ENCODE measurements around the gene NFKBIE. TPM values are rescaled to one million over a fixed set of nuclear protein-coding genes. Genes with fewer than 3 reads are reported as not detected.

Gene NFKBIE
- total RNA-seq, 1 experiment from 2014 or later = 7.6 TPM

GRCh38 chr6:44289726-44290260, 24.4 kb upstream of the NFKBIE start:
- no peak for TF ChIP-seq ZFX (IDR thresholded peaks at IDR 0.05)
- TF ChIP-seq TCF7L2 (IDR thresholded peaks at IDR 0.05; ENCODE audit: borderline replicate concordance, extremely low read depth, insufficient read depth, insufficient read length) = no peak
- no peak for TF ChIP-seq RAD21 (IDR thresholded peaks at IDR 0.05; ENCODE audit: low read depth)
- TF ChIP-seq EGR1 (IDR thresholded peaks at IDR 0.05; ENCODE audit: low read depth) = no peak
- no peak for TF ChIP-seq FOSL1 (IDR thresholded peaks at IDR 0.05; ENCODE audit: low read depth)
- no peak for TF ChIP-seq POLR2A (IDR thresholded peaks at IDR 0.05; ENCODE audit: borderline replicate concordance, extremely low read depth, insufficient read depth, insufficient read length)
- no peak for TF ChIP-seq ELF1 (IDR thresholded peaks at IDR 0.05; ENCODE audit: borderline replicate concordance, low read depth)
- TF ChIP-seq CEBPB (IDR thresholded peaks at IDR 0.05; ENCODE audit: low read depth) = no peak
- no peak for TF ChIP-seq MAX (IDR thresholded peaks at IDR 0.05)
- H3K79me2 ChIP-seq (ENCODE audit: insufficient read depth, low read length) = no peaks in the 10 kb centered on the region
- H4K20me1 ChIP-seq (ENCODE audit: insufficient read depth) = no peaks in the 10 kb centered on the region
- RAD21 ChIA-PET (ENCODE audit: low non-redundant PET in 1 of 2, low total read pairs in 2 of 2, uncharacterized antibody in 2 of 2, unreplicated experiment in 2 of 2) = no interaction called here
- no peak overlapping the region for H3K27ac ChIP-seq (ENCODE audit: low read depth, low read length)
- H3K4me1 ChIP-seq (ENCODE audit: control insufficient read depth in 1 of 2, insufficient read depth in 2 of 2, low read length in 2 of 2) = peaks cover 2 to 3% of the 10 kb centered on the region in 2 experiments; a peak in 3 of 4 replicates
- H2AFZ ChIP-seq (ENCODE audit: low read depth, low read length, poor library complexity, severe bottlenecking) = no peak overlapping the region
- no peak overlapping the region for H3K9ac ChIP-seq (ENCODE audit: low read length)
- CTCF ChIA-PET = no interaction called here
- ATAC-seq (no peak), DNase-seq (ENCODE audit: low read depth, low spot score) (no peak)
- POLR2A ChIA-PET = no interaction called here
- H3K27me3 ChIP-seq (ENCODE audit: insufficient read depth, low read length) = peaks cover 33% of the 10 kb centered on the region
- intact Hi-C loops (cut with micrococcal nuclease) = no loop called here
- no peak overlapping the region for H3K4me2 ChIP-seq (ENCODE audit: low read length)
- no peaks in the 10 kb centered on the region for H3K36me3 ChIP-seq (ENCODE audit: control insufficient read depth in 1 of 2, insufficient read depth in 2 of 2, low read length in 2 of 2)
- no peak overlapping the region for H3K4me3 ChIP-seq (replicated peaks in 1 of 2; ENCODE audit: low read depth in 1 of 2, low read length in 2 of 2)
- no peaks in the 10 kb centered on the region for H3K9me2 ChIP-seq (ENCODE audit: insufficient read depth)
- BruUV-seq (replicated peaks) = no TSS peak
- H3K9me3 ChIP-seq (ENCODE audit: control insufficient read depth in 1 of 2, insufficient read depth in 1 of 2, low read depth in 1 of 2, low read length in 2 of 2) = no peaks in the 10 kb centered on the region

- H3K36me3 ChIP-seq (ENCODE audit: control insufficient read depth in 1 of 2, insufficient read depth in 2 of 2, low read length in 2 of 2) = no peaks in the 10 kb centered on the region
- ATAC-seq = no peak
- TF ChIP-seq MAX (IDR thresholded peaks at IDR 0.05) (no peak), CTCF (IDR thresholded peaks at IDR 0.05 in 2 of 3, conservative IDR thresholded peaks at IDR 0.05 in 1 of 3; ENCODE audit: borderline replicate concordance in 1 of 3, insufficient read depth in 1 of 3, low read depth in 2 of 3, low read length in 2 of 3) (peak in 2 of 3 experiments; percentile 10 to 29; a peak in 2 of 6 replicates), ZBTB33 (IDR thresholded peaks at IDR 0.05; ENCODE audit: extremely low read depth, insufficient replicate concordance, low read length) (no peak)
- intact Hi-C loops (cut with micrococcal nuclease) = no loop called here
- ChIA-PET CTCF (no interaction called here), POLR2A (no interaction called here), RAD21 (ENCODE audit: low non-redundant PET in 1 of 2, low total read pairs in 2 of 2, uncharacterized antibody in 2 of 2, unreplicated experiment in 2 of 2) (no interaction called here)
- H3K79me2 ChIP-seq (ENCODE audit: insufficient read depth, low read length) = no peaks in the 10 kb centered on the region
- H3K9me3 ChIP-seq (ENCODE audit: control insufficient read depth in 1 of 2, insufficient read depth in 1 of 2, low read depth in 1 of 2, low read length in 2 of 2) = no peaks in the 10 kb centered on the region
- H3K4me3 ChIP-seq (replicated peaks in 1 of 2; ENCODE audit: low read depth in 1 of 2, low read length in 2 of 2) = no peak overlapping the region
- no peaks in the 10 kb centered on the region for H3K4me1 ChIP-seq (ENCODE audit: control insufficient read depth in 1 of 2, insufficient read depth in 2 of 2, low read length in 2 of 2)
- no peak for DNase-seq (ENCODE audit: low read depth, low spot score)
- H3K9me2 ChIP-seq (ENCODE audit: insufficient read depth) = no peaks in the 10 kb centered on the region
- H3K4me2 ChIP-seq (ENCODE audit: low read length) = no peak overlapping the region
- no peak overlapping the region for H3K27ac ChIP-seq (ENCODE audit: low read depth, low read length)
- H2AFZ ChIP-seq (ENCODE audit: low read depth, low read length, poor library complexity, severe bottlenecking) = no peak overlapping the region
- no TSS peak for BruUV-seq (replicated peaks)
- H3K9ac ChIP-seq (ENCODE audit: low read length) = no peak overlapping the region
- peaks cover 51% of the 10 kb centered on the region for H3K27me3 ChIP-seq (ENCODE audit: insufficient read depth, low read length)
- H4K20me1 ChIP-seq (ENCODE audit: insufficient read depth) = no peaks in the 10 kb centered on the region
Measured at GRCh38 chr6:44286747-44287146, 21.4 kb upstream of the NFKBIE start.

All from HCT116 (cell line).